Endothelial cell of umbilical vein (primary cell): ENCODE data around the gene IRF9. TPM values are rescaled to one million over a fixed set of nuclear protein-coding genes. Genes with fewer than 3 reads are reported as not detected.

Experiments
- BruUV-seq: library from RNA; stranded (reverse); fragments of 400-500 nt; replicated peaks from 2 replicates; lab custom pipeline; 2021; lab: Mats Ljungman, UMichigan
- CTCF ChIA-PET: fragments of 300-600, 350-600 bp; sonication (Branson Sonifier 250); formaldehyde crosslinking; loops from one replicate; lab custom pipeline; 2021; ENCODE audit warnings: antibody characterized with exemption, inconsistent platforms; lab: Charles Lee
- POLR2A ChIA-PET: fragments of 300-600, 350-600 bp; sonication (Branson Sonifier 250); formaldehyde crosslinking; loops from one replicate; lab custom pipeline; 2021; ENCODE audit warnings: antibody characterized with exemption, inconsistent platforms; lab: Charles Lee
- DNase-seq: peaks from one replicate; pipeline ENCODE4 v3.0.0-alpha.2; 2011; ENCODE audit warnings: low read depth, low spot score
- FAIRE-seq: peaks from 2 replicates; lab custom pipeline; 2011; peaks lifted over from hg19 to GRCh38; lab: Jason Lieb, UNC
- H2AFZ ChIP-seq: 2 replicates; pipeline ENCODE4 v1.6.0; 2012; ENCODE audit warnings: low read depth, low read length, control low read depth, inconsistent platforms
- H3K27ac ChIP-seq: 2 replicates; pipeline ENCODE4 v1.5.1; 2011; ENCODE audit warnings: low read depth, mild to moderate bottlenecking, control low read depth, low read length, moderate library complexity; ENCODE audit not compliant: insufficient read depth
- H3K27me3 ChIP-seq, 2 experiments: 2 replicates each; pipeline versions ENCODE4 v1.6.0 to v1.6.1; 2011; ENCODE audit warnings: low read length in 2 of 2, mixed read lengths in 1 of 2; ENCODE audit not compliant: control insufficient read depth in 2 of 2, insufficient read depth in 2 of 2
- H3K36me3 ChIP-seq, 2 experiments: 2 replicates in 1 of 2; 3 replicates in 1 of 2; pipeline ENCODE4 v1.5.1; 2011; ENCODE audit warnings: low read length in 2 of 2, mild to moderate bottlenecking in 1 of 2, moderate library complexity in 1 of 2; ENCODE audit not compliant: control insufficient read depth in 2 of 2, insufficient read depth in 2 of 2; ENCODE audit errors: extremely low read depth in 1 of 2
- H3K4me1 ChIP-seq: 3 replicates; pipeline ENCODE4 v1.5.1; 2011; ENCODE audit warnings: mild to moderate bottlenecking, low read length; ENCODE audit not compliant: control insufficient read depth, insufficient read depth; ENCODE audit errors: extremely low read depth
- H3K4me2 ChIP-seq: 2 replicates; pipeline ENCODE4 v1.6.1; 2011; ENCODE audit warnings: low read length, control low read depth, mixed read lengths; ENCODE audit not compliant: insufficient read depth
- H3K4me3 ChIP-seq, 3 experiments: fragments of 200-600 bp in 1 of 3; sonication (generic), shearing (Covaris generic) in 1 of 3; replicated peaks in 1 of 3; 2 replicates each; pipeline ENCODE4 v1.5.1; 2011 to 2016; ENCODE audit warnings: control low read depth in 3 of 3, low read length in 3 of 3, mild to moderate bottlenecking in 2 of 3, inconsistent platforms in 1 of 3, low read depth in 1 of 3, moderate library complexity in 1 of 3; ENCODE audit not compliant: insufficient read depth in 1 of 3
- H3K79me2 ChIP-seq: 2 replicates; pipeline ENCODE4 v1.6.0; 2012; ENCODE audit warnings: low read length, inconsistent platforms; ENCODE audit not compliant: control insufficient read depth, insufficient read depth
- H3K9ac ChIP-seq: replicated peaks from 2 replicates; pipeline ENCODE3; 2011; ENCODE audit warnings: low read length, control low read depth; ENCODE audit not compliant: insufficient read depth; ENCODE audit errors: extremely low read depth
- H3K9me1 ChIP-seq: replicated peaks from 3 replicates; pipeline ENCODE4 v1.6.0; 2011; ENCODE audit warnings: mild to moderate bottlenecking, low read length; ENCODE audit not compliant: control insufficient read depth, insufficient read depth; ENCODE audit errors: extremely low read depth
- H3K9me3 ChIP-seq: replicated peaks from 2 replicates; pipeline ENCODE4 v1.5.1; 2012; ENCODE audit warnings: low read length, inconsistent platforms; ENCODE audit not compliant: control insufficient read depth, insufficient read depth
- H4K20me1 ChIP-seq: replicated peaks from 2 replicates; pipeline ENCODE3; 2011; ENCODE audit warnings: mild to moderate bottlenecking, low read length; ENCODE audit not compliant: control insufficient read depth, insufficient read depth; ENCODE audit errors: extremely low read depth
- CTCF ChIP-seq, 2 donors: IDR thresholded peaks; 1 replicate in 1 of 2; 2 replicates in 1 of 2; pipeline ENCODE4 v1.5.1; 2011; ENCODE audit warnings: low read length in 2 of 2, mild to moderate bottlenecking in 2 of 2, moderate library complexity in 2 of 2, control low read depth in 1 of 2, inconsistent platforms in 1 of 2, low read depth in 1 of 2; ENCODE audit not compliant: insufficient read depth in 1 of 2; ENCODE audit errors: extremely low read depth in 1 of 2
- EZH2 ChIP-seq: IDR thresholded peaks from 2 replicates; pipeline ENCODE4 v1.6.1; 2012; ENCODE audit warnings: borderline replicate concordance, low read depth, mild to moderate bottlenecking, moderate library complexity, low read length, inconsistent platforms; ENCODE audit not compliant: severe bottlenecking
- FOS ChIP-seq: IDR thresholded peaks from 2 replicates; pipeline ENCODE4 v1.6.1; 2011; ENCODE audit warnings: mild to moderate bottlenecking, low read length, moderate library complexity, borderline replicate concordance; ENCODE audit not compliant: insufficient read depth
- GATA2 ChIP-seq: IDR thresholded peaks from 2 replicates; pipeline ENCODE4 v1.7.0; 2011; ENCODE audit warnings: low read depth, mild to moderate bottlenecking, moderate library complexity, mixed read lengths, low read length; ENCODE audit not compliant: insufficient read length, insufficient read depth
- JUN ChIP-seq: IDR thresholded peaks from 2 replicates; pipeline ENCODE4 v1.6.1; 2011; ENCODE audit warnings: borderline replicate concordance, low read depth; ENCODE audit not compliant: insufficient read length, insufficient read depth
- MAX ChIP-seq: IDR thresholded peaks from 2 replicates; pipeline ENCODE4 v1.6.1; 2011; ENCODE audit not compliant: insufficient read depth, insufficient read length
- MYC ChIP-seq: IDR thresholded peaks from one replicate; pipeline ENCODE4 v1.6.1; 2011; ENCODE audit warnings: mild to moderate bottlenecking, low read depth, low read length
- POLR2A ChIP-seq: IDR thresholded peaks from 2 replicates; pipeline ENCODE4 v1.6.1; 2012; ENCODE audit warnings: low read depth, mild to moderate bottlenecking, control low read depth, low read length
- POLR2AphosphoS5 ChIP-seq: IDR thresholded peaks from 2 replicates; pipeline ENCODE4 v1.6.1; 2012; ENCODE audit warnings: low read depth, mild to moderate bottlenecking, control low read depth, low read length, moderate library complexity; ENCODE audit not compliant: insufficient read depth
- dilution Hi-C: fragments of 300-500 bp; cut with MboI; formaldehyde crosslinking; loops from one replicate; pipeline ENCODE4 v1.15.0; 2019; ENCODE audit warnings: low sequenced_read_pairs; ENCODE audit not compliant: extremely low pct_ligation_motif_present
- intact Hi-C: fragments of 100-400 bp; cut with micrococcal nuclease; formaldehyde crosslinking; loops from one replicate; pipeline ENCODE4 v1.10.0; 2022
- polyA plus RNA-seq, 4 experiments: library from polyadenylated mRNA; depleted of rRNA in 3 of 4; stranded (reverse) in 3 of 4; unstranded in 1 of 4; fragments of >200 nt; gene quantifications; 2 replicates each; pipeline versions ENCODE4 v1.2.1 to v1.2.3, GENCODE V29; 2011 to 2012; ENCODE audit warnings: missing spikeins in 1 of 4
- total RNA-seq: library from RNA; stranded (reverse); gene quantifications from 2 replicates; pipeline ENCODE4 v1.2.3, GENCODE V29; 2021

The IRF9 gene
- total and polyA plus RNA-seq, 2 donors (not counting 3 experiments of a cell fraction or from before 2014, with no cell fraction given): 44.6 to 46.1 TPM

- FAIRE-seq: no peak
- TF ChIP-seq JUN (no peak), MYC (no peak), FOS (no peak), GATA2 (no peak), POLR2A (no peak), CTCF (IDR thresholded peaks at IDR 0.05; ENCODE audit: extremely low read depth in 1 of 2, insufficient read depth in 1 of 2, low read depth in 1 of 2, low read length in 2 of 2) (no peak), EZH2 (no peak), MAX (no peak), POLR2AphosphoS5 (no peak)
- POLR2A ChIA-PET: interaction anchor here (0.6 kb wide), 1 partner anchor 16 kb away, joined by 3 read pairs; the partner anchor contains the start of gene PSME2
Measured at GRCh38 chr14:24130717-24131548, 30.1 kb upstream of the IRF9 start.

More at GRCh38 chr14:24130717-24131548, 30.1 kb upstream of the IRF9 start:
- no TSS peak for BruUV-seq
- dilution Hi-C loops (no loop called here), intact Hi-C loops (no loop called here)
- Histone ChIP-seq H3K9ac (no peak overlapping the region), H3K4me2 (no peak overlapping the region), H2AFZ (no peak overlapping the region), H3K4me3 (no peak overlapping the region), H3K27ac (no peak overlapping the region), H3K9me3 (no peaks in the 10 kb centered on the region), H3K4me1 (peaks cover 4% of the 10 kb centered on the region), H4K20me1 (no peaks in the 10 kb centered on the region), H3K9me1 (no peaks in the 10 kb centered on the region), H3K79me2 (no peaks in the 10 kb centered on the region), H3K36me3 (no peaks in the 10 kb centered on the region), H3K27me3 (no peaks in the 10 kb centered on the region)
- DNase-seq: no peak
- CTCF ChIA-PET: no interaction called here
